Esophagus (tissue), 2 donors: Measurements from ENCODE around the gene ARHGAP26. TPM values are rescaled to one million over a fixed set of nuclear protein-coding genes. Genes with fewer than 3 reads are reported as not detected.
"Not testable (repeated sequence)": the region's sequence is repeated elsewhere in the genome, so short reads cannot be mapped to it uniquely, and the experiment has no call there.

Experiments
- H3K27ac ChIP-seq, 2 donors: one replicate each; pipeline ENCODE4 v1.5.1; 2013; ENCODE audit warnings: low read depth in 2 of 2, mild to moderate bottlenecking in 2 of 2, inconsistent platforms in 1 of 2, low read length in 1 of 2, moderate library complexity in 1 of 2
- H3K27me3 ChIP-seq, 2 donors: one replicate each; pipeline ENCODE4 v1.6.1; 2013; ENCODE audit warnings: low read length in 2 of 2, control low read depth in 1 of 2, mild to moderate bottlenecking in 1 of 2; ENCODE audit not compliant: insufficient read depth in 2 of 2, control insufficient read depth in 1 of 2
- H3K36me3 ChIP-seq, 2 donors: one replicate each; pipeline ENCODE4 v1.6.1; 2013; ENCODE audit warnings: low read length in 1 of 2; ENCODE audit not compliant: control insufficient read depth in 2 of 2, insufficient read depth in 2 of 2
- H3K4me1 ChIP-seq, 2 donors: one replicate each; pipeline ENCODE4 v1.6.1; 2013; ENCODE audit warnings: low read length in 1 of 2; ENCODE audit not compliant: control insufficient read depth in 2 of 2, insufficient read depth in 2 of 2
- H3K4me3 ChIP-seq, 2 donors: one replicate each; pipeline ENCODE4 v1.5.1; 2013; ENCODE audit warnings: low read length in 2 of 2, mild to moderate bottlenecking in 2 of 2, low read depth in 1 of 2, moderate library complexity in 1 of 2
- H3K9me3 ChIP-seq, 2 donors: one replicate each; pipeline ENCODE4 v1.6.1; 2013; ENCODE audit warnings: mild to moderate bottlenecking in 2 of 2, low read depth in 1 of 2, low read length in 1 of 2, moderate library complexity in 1 of 2; ENCODE audit not compliant: control insufficient read depth in 2 of 2, insufficient read depth in 1 of 2
- WGBS, 2 donors: extraction: QIAGEN DNeasy Blood & Tissue Kit; methylation state at CpG; one replicate each; pipeline ENCODE4 v1.1.7; 2013; 5-methylcytosine and 5-hydroxymethylcytosine counted together
- polyA plus RNA-seq, 2 donors: library from polyadenylated mRNA; stranded (reverse); fragments of 200-250 nt; gene quantifications; one replicate each; pipeline ENCODE4 v1.2.3, GENCODE V29; 2013
- donor health status: healthy with polysubstance abuse.
- donor health status: Bipolar disorder and iron deficiency.

ARHGAP26 gene
- polyA plus RNA-seq, 2 donors = 3.1 to 3.6 TPM

- H3K4me3 ChIP-seq = no peak overlapping the region
- H3K9me3 ChIP-seq = no peaks in the 10 kb centered on the region
- WGBS, 2 donors = 97% methylated on average over 2 of the region's 2 CpGs
- no peak overlapping the region for H3K27ac ChIP-seq
- no peaks in the 10 kb centered on the region for H3K27me3 ChIP-seq
- peaks cover 10 to 14% of the 10 kb centered on the region in 2 donors for H3K4me1 ChIP-seq
- no peaks in the 10 kb centered on the region for H3K36me3 ChIP-seq
These were observed 214.3 kb downstream of the ARHGAP26 start for GRCh38 chr5:142984525-142984924.

DNA sequence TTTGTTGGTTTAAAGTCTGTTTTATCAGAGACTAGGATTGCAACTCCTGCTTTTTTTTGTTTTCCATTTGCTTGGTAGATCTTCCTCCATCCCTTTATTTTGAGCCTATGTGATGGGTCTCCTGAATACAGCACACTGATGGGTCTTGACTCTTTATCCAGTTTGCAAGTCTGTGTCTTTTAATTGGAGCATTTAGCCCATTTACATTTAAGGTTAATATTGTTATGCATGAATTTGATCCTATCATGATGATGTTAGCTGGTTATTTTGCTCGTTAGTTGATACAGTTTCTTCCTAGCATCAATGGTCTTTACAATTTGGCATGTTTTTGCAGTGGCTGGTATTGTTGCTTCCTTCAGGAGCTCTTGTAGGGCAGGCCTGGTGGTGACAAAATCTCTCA, 219.1 kb downstream of the ARHGAP26 start:
- not testable (repeated sequence) for H3K9me3 ChIP-seq, H3K27me3 ChIP-seq, H3K27ac ChIP-seq, H3K4me1 ChIP-seq, H3K36me3 ChIP-seq, H3K4me3 ChIP-seq
- WGBS, 2 donors = 94 to 97% methylated on average over 1 of the region's 1 CpG

GRCh38 chr5:142990073-142990472, 219.9 kb downstream of the ARHGAP26 start:
- not testable (repeated sequence) for H3K4me1 ChIP-seq, H3K4me3 ChIP-seq, H3K9me3 ChIP-seq, H3K27ac ChIP-seq, H3K27me3 ChIP-seq, H3K36me3 ChIP-seq
- WGBS, 2 donors = 95% methylated on average over 8 of the region's 8 CpGs

DNA sequence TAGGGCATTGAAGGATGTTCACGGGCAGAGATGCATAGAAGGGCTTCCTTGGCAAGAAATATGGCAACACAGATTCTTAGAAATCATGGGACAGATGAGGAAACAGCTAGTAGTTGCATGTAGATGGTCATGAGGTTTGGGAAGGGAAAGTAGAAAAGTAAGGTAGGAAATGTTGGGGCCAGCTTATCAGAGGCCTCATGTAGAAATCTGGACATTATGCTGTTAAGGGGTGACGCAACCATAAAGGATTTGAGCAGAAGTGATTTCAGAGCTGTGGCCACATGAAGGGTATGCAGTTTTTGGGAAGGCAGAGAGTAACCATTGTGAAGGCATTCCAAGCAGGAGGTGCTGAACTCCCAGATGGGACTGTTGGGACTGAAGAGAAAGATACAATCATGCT, 224.0 kb downstream of the ARHGAP26 start:
- Histone ChIP-seq H3K27me3 (no peaks in the 10 kb centered on the region), H3K9me3 (no peaks in the 10 kb centered on the region), H3K27ac (no peak overlapping the region), H3K36me3 (no peaks in the 10 kb centered on the region), H3K4me1 (no peaks in the 10 kb centered on the region), H3K4me3 (no peak overlapping the region)
- WGBS, 2 donors = 92 to 96% methylated on average over 2 of the region's 2 CpGs

DNA sequence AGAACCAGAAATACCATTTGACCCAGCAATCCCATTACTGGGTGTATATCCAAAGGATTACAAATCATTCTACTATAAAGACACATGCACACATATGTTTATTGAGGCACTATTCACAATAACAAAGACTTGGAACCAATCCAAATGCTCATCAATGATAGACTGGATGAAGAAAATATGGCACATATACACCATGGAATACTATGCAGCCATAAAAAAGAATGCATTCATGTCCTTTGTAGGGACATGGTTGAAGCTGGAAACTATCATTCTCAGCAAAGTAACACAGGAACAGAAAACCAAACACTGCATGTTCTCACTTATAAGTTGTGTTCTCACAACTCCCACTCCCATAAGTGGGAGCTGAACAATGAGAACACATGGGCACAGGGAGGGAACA, 225.4 kb downstream of the ARHGAP26 start:
- H3K4me1 ChIP-seq, H3K27ac ChIP-seq, H3K36me3 ChIP-seq, H3K27me3 ChIP-seq, H3K9me3 ChIP-seq, H3K4me3 ChIP-seq: not testable (repeated sequence)

- no peak overlapping the region for H3K4me3 ChIP-seq
- 89 to 90% methylated on average over 1 of the region's 1 CpG for WGBS, 2 donors
These were observed 227.4 kb downstream of the ARHGAP26 start for GRCh38 chr5:142997591-142997990.

GRCh38 chr5:142998316-142999020, 228.3 kb downstream of the ARHGAP26 start:
- H3K27me3 ChIP-seq = no peaks in the 10 kb centered on the region
- no peaks in the 10 kb centered on the region for H3K4me1 ChIP-seq
- no peaks in the 10 kb centered on the region for H3K9me3 ChIP-seq
- H3K4me3 ChIP-seq = no peak overlapping the region
- no peaks in the 10 kb centered on the region for H3K36me3 ChIP-seq
- H3K27ac ChIP-seq = no peak overlapping the region
- 84 to 85% methylated on average over 6 of the region's 6 CpGs for WGBS, 2 donors

More at GRCh38 chr5:142997591-142997990, 227.4 kb downstream of the ARHGAP26 start:
- no peaks in the 10 kb centered on the region for H3K4me1 ChIP-seq
- no peaks in the 10 kb centered on the region for H3K9me3 ChIP-seq
- H3K27ac ChIP-seq = no peak overlapping the region
- no peaks in the 10 kb centered on the region for H3K27me3 ChIP-seq
- H3K36me3 ChIP-seq = no peaks in the 10 kb centered on the region

GRCh38 chr5:143000551-143000950, 230.4 kb downstream of the ARHGAP26 start:
- not testable (repeated sequence) for H3K9me3 ChIP-seq

DNA sequence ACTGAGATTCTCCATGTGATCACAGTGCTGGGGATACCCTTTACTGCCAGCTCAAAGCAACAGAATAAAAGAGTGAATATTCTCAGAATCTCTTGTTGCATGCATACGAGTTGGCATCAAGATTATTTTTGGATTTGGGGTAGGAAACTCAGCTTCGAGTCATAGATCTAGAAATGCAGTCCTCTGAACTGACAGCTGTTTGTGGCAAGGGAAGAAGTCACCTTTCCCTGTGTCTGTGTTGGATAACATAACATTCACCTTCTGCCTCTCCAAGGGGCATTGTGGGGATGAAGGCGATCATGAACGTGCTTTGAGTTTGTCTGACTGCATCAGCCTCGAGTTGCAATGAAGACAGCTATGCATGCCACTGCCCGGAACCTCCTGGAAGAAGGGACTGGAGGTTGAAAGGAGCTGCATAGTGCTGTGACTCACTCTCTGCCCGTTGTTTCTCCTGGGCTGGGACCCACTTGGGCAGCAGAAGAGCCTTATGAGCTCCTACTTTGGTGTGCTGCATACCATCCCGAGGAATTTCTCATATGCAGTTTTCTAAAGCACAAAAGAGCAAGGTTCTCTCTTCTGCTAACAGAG, 231.7 kb downstream of the ARHGAP26 start:
- Histone ChIP-seq H3K27ac (peak overlapping the region; percentile 51 to 52), H3K9me3 (no peaks in the 10 kb centered on the region), H3K36me3 (no peaks in the 10 kb centered on the region), H3K4me1 (no peaks in the 10 kb centered on the region), H3K4me3 (no peak overlapping the region), H3K27me3 (no peaks in the 10 kb centered on the region)
- WGBS, 2 donors = 58 to 59% methylated on average over 8 of the region's 8 CpGs

More at GRCh38 chr5:143000551-143000950, 230.4 kb downstream of the ARHGAP26 start:
- 83 to 88% methylated on average over 1 of the region's 1 CpG for WGBS, 2 donors
- not testable (repeated sequence) for H3K36me3 ChIP-seq, H3K27me3 ChIP-seq, H3K4me3 ChIP-seq, H3K27ac ChIP-seq, H3K4me1 ChIP-seq
